Psoas muscle (tissue), 8 donors: ENCODE measurements around the gene AQP7. TPM values are rescaled to one million over a fixed set of nuclear protein-coding genes. Genes with fewer than 3 reads are reported as not detected.

ENCODE experiments used
- ATAC-seq, 4 donors: fragments of 200-7000 bp; cut with Tn5 transposase; one replicate each; pipeline ENCODE4 v1.9.1; 2020; ENCODE audit warnings: moderate library complexity in 3 of 4, mild to moderate bottlenecking in 2 of 4
- DNase-seq, 2 donors: peaks; one replicate each; pipeline ENCODE4 v3.0.0-alpha.2; 2020
- H3K27ac ChIP-seq: fragments of 200-600 bp; one replicate; pipeline ENCODE4 v1.8.0; 2022
- H3K27me3 ChIP-seq, 3 donors: fragments of 200-600 bp in 1 of 3; one replicate each; pipeline versions ENCODE4 v1.6.1 to v1.8.0; 2013 to 2022; ENCODE audit warnings: low read length in 2 of 3, mild to moderate bottlenecking in 2 of 3, moderate library complexity in 1 of 3; ENCODE audit not compliant: insufficient read depth in 3 of 3
- H3K36me3 ChIP-seq, 2 donors: fragments of 200-600 bp in 1 of 2; one replicate each; pipeline versions ENCODE4 v1.6.1 to v1.8.0; 2013 to 2022; ENCODE audit warnings: low read depth in 1 of 2, mild to moderate bottlenecking in 1 of 2, moderate library complexity in 1 of 2; ENCODE audit not compliant: insufficient read depth in 1 of 2
- H3K4me1 ChIP-seq: fragments of 200-600 bp; one replicate; pipeline ENCODE4 v1.8.0; 2022
- H3K4me3 ChIP-seq: fragments of 200-600 bp; one replicate; pipeline ENCODE4 v1.8.0; 2022; ENCODE audit warnings: mild to moderate bottlenecking
- H3K9me3 ChIP-seq: fragments of 200-600 bp; one replicate; pipeline ENCODE4 v1.8.0; 2022
- CTCF ChIP-seq: fragments of 200-600 bp; IDR thresholded peaks from one replicate; pipeline ENCODE4 v1.8.0; 2022; ENCODE audit warnings: antibody characterized with exemption
- WGBS, 3 donors: extraction: QIAGEN DNeasy Blood & Tissue Kit; methylation state at CpG; one replicate each; pipeline versions ENCODE4 v1.1.6 to v1.1.7; 2013; 5-methylcytosine and 5-hydroxymethylcytosine counted together
- intact Hi-C, 2 donors: fragments of 100-400 bp; cut with DNase I; formaldehyde crosslinking; loops; one replicate each; pipeline versions ENCODE4 v1.11.0 to v1.14.2; 2022
- polyA plus RNA-seq, 3 donors: library from polyadenylated mRNA; stranded (reverse); fragments of 200-250 nt; gene quantifications; one replicate each; pipeline ENCODE4 v1.2.3, GENCODE V29; 2013
- total RNA-seq, 4 donors: library from RNA; stranded (reverse); fragmentation: NEBNext Ultra II Directional in 2 of 4; extraction: Animal tissue kit (Norgen Biotek cat#: 25700) in 2 of 4; gene quantifications; one replicate each; pipeline versions ENCODE4 v1.2.1 to v1.2.4, GENCODE V29; 2021 to 2023
- donor health status: healthy with polysubstance abuse.
- donor health status: DM: no; HTN: no; CAD: no; lungs with moderate emphysema.
- donor health status: Bipolar disorder and iron deficiency.
- donor health status: healthy.
- donor health status: DM: yes; HTN: yes; CAD: no.
- donor health status: DM: no; HTN: no; CAD: no.
- donor health status: DM: no; HTN: no; CAD: no.
- donor health status: DM: yes; HTN: yes; CAD: no.

The AQP7 gene
- total and polyA plus RNA-seq, 7 donors, result 8.6 to 45.0 (median 10.8) TPM

DNA sequence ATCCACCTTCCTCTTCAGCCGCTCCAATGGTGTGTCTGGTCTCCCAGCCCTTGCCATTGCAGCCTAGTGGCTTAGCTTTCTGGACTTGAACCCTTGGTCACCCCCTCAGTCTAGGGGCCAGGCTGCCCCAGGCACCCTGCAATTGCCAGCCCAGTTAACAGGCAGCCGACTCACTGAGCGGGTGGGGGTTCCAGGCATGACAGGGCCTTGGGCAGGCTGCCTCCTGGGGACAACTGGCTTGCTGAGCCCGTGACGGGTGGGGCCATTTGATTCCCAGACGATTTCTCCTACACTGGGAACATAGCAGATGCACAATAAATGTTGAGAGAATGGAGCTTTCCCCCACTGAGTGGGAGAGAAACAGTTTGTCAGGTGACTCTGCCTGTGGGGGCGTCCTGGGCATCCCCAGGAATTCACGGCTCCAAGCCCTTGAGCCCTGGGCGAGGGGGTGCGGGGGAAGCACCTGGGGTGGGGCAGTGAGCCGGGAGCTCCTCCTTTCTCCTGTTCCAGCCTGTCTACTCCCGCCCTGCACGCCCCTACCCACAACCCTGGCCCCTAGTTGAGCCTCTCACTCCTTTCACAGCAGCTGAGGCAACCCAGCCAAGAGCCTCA, 12.6 kb upstream of the AQP7 start:
- TF ChIP-seq CTCF, result no peak
- H3K9me3 ChIP-seq, result no peaks in the 10 kb centered on the region
- ATAC-seq (peak in 1 of 4 donors; percentile 23), DNase-seq (no peak)
- H3K4me3 ChIP-seq, result no peak overlapping the region
- H3K4me1 ChIP-seq, result no peaks in the 10 kb centered on the region
- WGBS, 3 donors, result 59 to 69% (median 59%) methylated on average over 12 to 13 of the region's 13 CpGs
- H3K27me3 ChIP-seq, result no peaks in the 10 kb centered on the region
- intact Hi-C loops, result loop anchor here (2.0 to 5.0 kb wide), 2 partner anchors 38 kb away; no protein-coding TSS in a partner anchor
- H3K36me3 ChIP-seq, result no peaks in the 10 kb centered on the region
- H3K27ac ChIP-seq, result no peak overlapping the region

DNA sequence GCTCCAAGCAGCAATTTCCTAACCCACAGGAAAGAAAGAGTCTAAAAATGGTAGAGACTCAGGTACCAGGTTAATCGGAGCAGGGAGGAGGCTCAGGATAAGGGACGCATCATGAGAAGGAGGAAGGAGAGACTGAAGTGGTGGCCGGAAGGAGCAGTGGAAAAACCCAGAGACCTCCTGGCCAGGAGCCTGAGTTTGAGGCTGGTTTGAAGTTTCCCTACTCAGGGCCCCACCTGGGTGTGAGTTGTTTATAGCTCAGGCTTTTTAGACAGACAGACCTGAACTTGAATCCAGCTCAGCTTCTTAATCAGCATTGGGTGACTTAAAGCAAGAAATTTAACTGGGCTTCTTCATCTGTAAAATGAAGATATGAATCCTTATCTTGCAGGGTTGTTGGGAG, 11.9 kb upstream of the AQP7 start:
- TF ChIP-seq CTCF, result no peak
- no peaks in the 10 kb centered on the region for H3K4me1 ChIP-seq
- no peak overlapping the region for H3K27ac ChIP-seq
- H3K36me3 ChIP-seq, result no peaks in the 10 kb centered on the region
- no peak for DNase-seq
- no peak for ATAC-seq
- H3K9me3 ChIP-seq, result no peaks in the 10 kb centered on the region
- H3K27me3 ChIP-seq, result no peaks in the 10 kb centered on the region
- no peak overlapping the region for H3K4me3 ChIP-seq
- 69 to 80% (median 77%) methylated on average over 3 of the region's 3 CpGs for WGBS, 3 donors
- intact Hi-C loops, result loop anchor here (2.0 to 5.0 kb wide), 2 partner anchors 37 kb away; no protein-coding TSS in a partner anchor

DNA sequence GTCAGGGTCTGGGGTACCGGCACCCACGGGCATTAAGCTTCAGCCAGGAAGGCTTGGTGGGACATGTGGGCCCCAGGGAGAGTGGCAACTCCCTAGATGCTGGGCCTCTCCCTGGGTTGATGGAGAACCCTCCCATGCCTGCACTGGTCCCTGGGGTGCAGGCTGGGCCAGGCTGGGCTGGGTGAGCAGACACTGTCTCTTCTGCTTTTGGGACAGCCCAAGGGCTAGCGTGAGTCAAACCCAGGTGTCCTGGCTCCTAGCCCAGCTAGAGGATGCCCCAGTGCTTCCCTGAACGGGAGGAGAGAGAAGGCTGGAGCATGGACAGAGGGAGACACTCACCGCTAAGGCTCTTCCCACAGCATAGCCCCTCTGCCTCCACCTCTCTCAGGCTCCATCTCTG, 5.7 kb upstream of the AQP7 start:
- H3K36me3 ChIP-seq, result no peaks in the 10 kb centered on the region
- TF ChIP-seq CTCF, result no peak
- DNase-seq, result no peak
- H3K4me3 ChIP-seq, result no peak overlapping the region
- no peak for ATAC-seq
- H3K27me3 ChIP-seq, result no peaks in the 10 kb centered on the region
- intact Hi-C loops, result loop anchor here in 1 of 2 donors (5.0 to 10.0 kb wide), 3 partner anchors 59 to 217 kb away; no protein-coding TSS in a partner anchor
- H3K4me1 ChIP-seq, result peaks cover 4% of the 10 kb centered on the region
- WGBS, 3 donors, result 62 to 78% (median 63%) methylated on average over 5 of the region's 5 CpGs
- no peak overlapping the region for H3K27ac ChIP-seq
- no peaks in the 10 kb centered on the region for H3K9me3 ChIP-seq

DNA sequence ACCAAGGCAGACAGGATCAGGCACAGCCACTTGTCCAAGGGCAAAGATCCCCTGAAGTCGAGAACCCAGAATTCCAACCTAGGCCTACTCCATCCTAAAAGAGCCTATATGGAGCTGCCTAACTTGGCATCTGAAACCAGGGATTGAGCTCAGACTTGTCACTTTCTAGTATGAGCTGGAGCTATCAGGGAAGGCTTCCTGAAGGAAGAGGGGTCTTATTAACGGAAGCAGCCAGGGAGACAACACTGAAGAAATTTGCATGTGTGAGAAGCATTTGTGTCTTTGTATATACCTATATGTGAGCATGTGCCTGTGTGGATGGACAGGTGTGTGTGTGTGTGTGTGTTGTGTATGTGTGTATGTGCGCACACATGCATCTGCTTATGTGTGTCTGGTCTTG, 4.7 kb upstream of the AQP7 start:
- Histone ChIP-seq H3K4me3 (no peak overlapping the region), H3K36me3 (no peaks in the 10 kb centered on the region), H3K27me3 (no peaks in the 10 kb centered on the region), H3K4me1 (peaks cover 13% of the 10 kb centered on the region), H3K9me3 (no peaks in the 10 kb centered on the region), H3K27ac (no peak overlapping the region)
- ATAC-seq, result no peak
- no peak for TF ChIP-seq CTCF
- DNase-seq, result no peak
- 87 to 99% (median 93%) methylated on average over 3 of the region's 3 CpGs for WGBS, 3 donors
- intact Hi-C loops, result loop anchor here in 1 of 2 donors (5.0 to 10.0 kb wide), 3 partner anchors 60 to 218 kb away; no protein-coding TSS in a partner anchor
